SU-DHL-6 (cell line): Measurements from ENCODE around the gene FOXK1.

Experiments
- H2AFZ ChIP-seq: fragments of 200-600 bp; sonication (generic); 2 replicates; pipeline ENCODE4 v1.6.1; 2014; ENCODE audit warnings: low read depth, mild to moderate bottlenecking, moderate library complexity, mixed read lengths, antibody characterized with exemption, low read length; ENCODE audit not compliant: severe bottlenecking
- H3F3A ChIP-seq: fragments of 200-600 bp; shearing (Covaris generic); 2 replicates; pipeline ENCODE4 v1.6.0; 2016; ENCODE audit warnings: antibody characterized with exemption, mild to moderate bottlenecking; ENCODE audit not compliant: insufficient read depth
- H3K27ac ChIP-seq: fragments of 200-600 bp; sonication (generic); 2 replicates; pipeline ENCODE4 v1.5.1; 2016; ENCODE audit warnings: low read depth, mild to moderate bottlenecking, low read length, moderate library complexity, mixed read lengths
- H3K27me3 ChIP-seq: fragments of 200-600 bp; sonication (generic), shearing (Covaris generic); 2 replicates; pipeline ENCODE4 v1.6.0; 2014; ENCODE audit warnings: mild to moderate bottlenecking, low read length
- H3K36me3 ChIP-seq: fragments of 200-600 bp; sonication (generic); 2 replicates; pipeline ENCODE4 v1.6.1; 2014; ENCODE audit warnings: mild to moderate bottlenecking, low read length, mixed read lengths
- H3K4me2 ChIP-seq: fragments of 300-600, 200-600 bp; shearing (Covaris generic), sonication (generic); 2 replicates; pipeline ENCODE4 v1.6.0; 2014; ENCODE audit warnings: low read length, low read depth, mild to moderate bottlenecking; ENCODE audit not compliant: poor library complexity, severe bottlenecking
- H3K4me3 ChIP-seq: fragments of 200-600 bp; sonication (generic); 2 replicates; pipeline ENCODE4 v1.5.1; 2014; ENCODE audit warnings: antibody characterized with exemption, low read length, mild to moderate bottlenecking, mixed read lengths; ENCODE audit not compliant: insufficient read depth, poor library complexity, severe bottlenecking
- H3K79me2 ChIP-seq: fragments of 200-600 bp; sonication (generic); 2 replicates; pipeline ENCODE4 v1.6.1; 2014; ENCODE audit warnings: mild to moderate bottlenecking, low read length, moderate library complexity; ENCODE audit not compliant: insufficient read depth
- H3K9ac ChIP-seq: fragments of 200-600 bp; sonication (generic); 2 replicates; pipeline ENCODE4 v1.7.0; 2014; ENCODE audit warnings: mild to moderate bottlenecking, low read length
- H3K9me2 ChIP-seq: fragments of 200-600 bp; sonication (generic); replicated peaks from 2 replicates; pipeline ENCODE4 v1.6.1; 2014; ENCODE audit warnings: low read length; ENCODE audit not compliant: insufficient read depth
- H3K9me3 ChIP-seq: fragments of 200-600 bp; sonication (generic); 2 replicates; pipeline ENCODE4 v1.6.1; 2014; ENCODE audit warnings: low read length, mixed read lengths; ENCODE audit not compliant: insufficient read depth
- H4K20me1 ChIP-seq: fragments of 200-600 bp; sonication (generic); 2 replicates; pipeline ENCODE4 v1.6.1; 2014; ENCODE audit warnings: low read depth, mild to moderate bottlenecking, antibody characterized with exemption, low read length, moderate library complexity, mixed read lengths
- CTCF ChIP-seq: fragments of 200-600 bp; sonication (generic); IDR thresholded peaks from one replicate; pipeline ENCODE4 v1.5.1; 2017; ENCODE audit warnings: antibody characterized with exemption, mild to moderate bottlenecking, low read length, moderate library complexity; ENCODE audit not compliant: insufficient read depth, poor library complexity, severe bottlenecking
- EZH2phosphoT487 ChIP-seq: fragments of 200-600 bp; sonication (generic), shearing (Covaris generic); conservative IDR thresholded peaks from 2 replicates; pipeline ENCODE4 v1.6.1; 2018; ENCODE audit warnings: mild to moderate bottlenecking, antibody characterized with exemption, low read length, moderate library complexity, mixed read lengths

Gene FOXK1

DNA sequence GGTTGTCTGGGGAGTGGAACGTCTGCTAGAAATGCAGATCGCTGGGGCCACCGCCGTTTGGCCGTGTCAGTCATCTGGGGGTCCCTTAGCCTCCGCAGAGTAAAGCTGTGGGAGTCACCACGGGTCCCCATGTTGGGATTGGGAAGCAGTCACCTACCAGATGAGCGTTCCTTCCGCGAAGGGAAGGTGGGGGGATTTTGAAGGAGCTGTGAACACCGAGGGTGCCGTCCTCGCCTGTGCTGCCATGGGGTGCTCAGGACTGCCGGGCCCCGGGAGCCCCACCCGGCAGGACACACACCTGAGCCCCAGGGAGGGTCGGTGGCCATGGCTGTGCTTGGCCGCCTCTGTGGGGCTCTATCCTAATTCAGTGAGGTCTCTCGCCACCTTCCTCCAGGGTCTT, 47.2 kb downstream of the FOXK1 start:
- H3K79me2 ChIP-seq: peaks cover 21% of the 10 kb centered on the region
- TF ChIP-seq CTCF (no peak), EZH2phosphoT487 (no peak)

DNA sequence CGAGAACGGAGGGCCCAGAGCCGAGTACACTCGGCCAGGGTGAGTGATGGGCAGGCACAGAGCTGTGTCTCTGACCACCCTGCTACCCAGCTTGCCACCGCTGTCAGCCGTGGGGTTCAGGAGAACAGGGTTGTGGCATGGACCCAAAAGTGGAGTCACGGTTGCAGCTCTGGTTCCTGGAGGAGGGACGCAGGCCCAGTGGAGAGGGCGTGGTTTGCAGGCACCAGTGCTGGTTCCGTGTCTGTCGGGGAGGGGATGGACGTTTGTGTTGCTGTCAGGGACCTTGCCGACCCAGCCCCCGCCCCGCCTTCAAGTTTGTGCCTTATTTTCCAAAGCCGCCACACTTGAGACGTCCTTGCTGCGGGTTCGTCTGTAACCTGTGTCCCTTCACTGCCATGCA, 48.2 kb downstream of the FOXK1 start:
- Histone ChIP-seq H2AFZ (no peak overlapping the region), H3K4me3 (no peak overlapping the region), H4K20me1 (no peaks in the 10 kb centered on the region; the same call in 1 of the 2 replicates), H3K9me3 (no peaks in the 10 kb centered on the region), H3K36me3 (no peaks in the 10 kb centered on the region), H3K27me3 (no peaks in the 10 kb centered on the region), H3K4me2 (no peak overlapping the region), H3K9ac (no peak overlapping the region), H3K27ac (no peak overlapping the region), H3K79me2 (peaks cover 16% of the 10 kb centered on the region), H3F3A (no peaks in the 10 kb centered on the region), H3K9me2 (no peaks in the 10 kb centered on the region)
- TF ChIP-seq EZH2phosphoT487 (no peak), CTCF (no peak)

More for the DNA sequence above, 47.2 kb downstream of the FOXK1 start:
- H3K4me3 ChIP-seq: no peak overlapping the region
- H3K9me3 ChIP-seq: no peaks in the 10 kb centered on the region
- no peak overlapping the region for H2AFZ ChIP-seq
- no peak overlapping the region for H3K4me2 ChIP-seq
- H3K9ac ChIP-seq: no peak overlapping the region
- H3F3A ChIP-seq: no peaks in the 10 kb centered on the region
- H3K27me3 ChIP-seq: no peaks in the 10 kb centered on the region
- no peaks in the 10 kb centered on the region for H3K36me3 ChIP-seq
- H3K27ac ChIP-seq: no peak overlapping the region
- no peaks in the 10 kb centered on the region; the same call in 1 of the 2 replicates for H4K20me1 ChIP-seq
- no peaks in the 10 kb centered on the region for H3K9me2 ChIP-seq

DNA sequence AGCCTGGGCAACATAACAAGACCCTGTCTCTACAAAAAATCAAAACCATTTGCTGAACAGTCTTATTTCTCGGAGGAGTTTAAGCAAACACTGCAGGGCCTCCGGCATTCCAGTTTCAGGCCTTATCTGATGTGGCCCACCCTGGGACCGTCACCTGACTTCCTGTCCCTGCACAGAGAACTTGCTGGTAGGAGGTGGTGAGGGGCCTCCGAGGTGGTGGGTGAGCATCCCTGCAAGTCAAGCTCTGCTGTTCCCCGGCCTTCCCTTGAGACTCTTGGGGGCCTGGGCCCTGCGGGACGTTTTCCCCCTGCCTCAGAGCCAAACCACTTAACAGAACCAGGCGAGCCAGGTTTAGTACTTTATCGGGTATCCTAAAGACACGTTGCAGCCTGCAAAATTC, 48.9 kb downstream of the FOXK1 start:
- Histone ChIP-seq H4K20me1 (no peaks in the 10 kb centered on the region; the same call in 1 of the 2 replicates), H3K9me2 (no peaks in the 10 kb centered on the region), H3K36me3 (no peaks in the 10 kb centered on the region), H3K4me3 (no peak overlapping the region), H3K27ac (no peak overlapping the region), H3K9me3 (no peaks in the 10 kb centered on the region), H3K79me2 (peaks cover 13% of the 10 kb centered on the region), H3K27me3 (no peaks in the 10 kb centered on the region), H2AFZ (no peak overlapping the region), H3K9ac (no peak overlapping the region), H3K4me2 (no peak overlapping the region), H3F3A (no peaks in the 10 kb centered on the region)
- TF ChIP-seq EZH2phosphoT487 (no peak), CTCF (no peak)

DNA sequence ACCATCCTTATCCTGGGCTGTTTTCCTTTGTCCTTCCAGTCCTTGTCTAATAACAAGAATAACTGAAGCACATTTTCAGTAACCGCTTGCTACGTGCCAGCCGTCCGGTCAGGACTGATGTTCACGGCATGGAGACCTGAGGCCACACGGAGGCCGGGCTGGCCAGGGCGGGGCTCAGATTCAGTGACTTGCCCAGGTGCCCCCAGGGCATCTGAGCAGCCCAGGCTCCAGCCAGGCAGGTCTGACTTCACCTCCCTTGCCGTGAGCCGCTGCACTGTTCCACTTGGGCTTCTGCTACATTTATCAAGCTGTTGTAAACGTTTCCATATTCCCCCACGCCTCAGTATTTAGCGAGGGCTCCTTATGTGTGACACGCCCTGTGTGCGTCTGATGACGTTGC, 49.7 kb downstream of the FOXK1 start:
- Histone ChIP-seq H3K79me2 (peaks cover 13% of the 10 kb centered on the region), H3K36me3 (no peaks in the 10 kb centered on the region), H3K27ac (no peak overlapping the region), H3K4me3 (no peak overlapping the region), H4K20me1 (no peaks in the 10 kb centered on the region; the same call in 1 of the 2 replicates), H2AFZ (no peak overlapping the region), H3K27me3 (no peaks in the 10 kb centered on the region), H3K9me2 (no peaks in the 10 kb centered on the region), H3F3A (no peaks in the 10 kb centered on the region), H3K9ac (no peak overlapping the region), H3K9me3 (no peaks in the 10 kb centered on the region), H3K4me2 (no peak overlapping the region)
- TF ChIP-seq CTCF (no peak), EZH2phosphoT487 (no peak)
